AG09319 (cell line): ENCODE measurements around the gene PLCH2.

Experiments
- DNase-seq: peaks from one replicate; pipeline ENCODE4 v3.0.0-alpha.2; 2010; ENCODE audit warnings: low read depth; ENCODE audit errors: extremely low read depth
- CTCF ChIP-seq: IDR thresholded peaks from 2 replicates; pipeline ENCODE4 v1.5.1; 2011; ENCODE audit warnings: low read depth, mild to moderate bottlenecking, inconsistent platforms, low read length, moderate library complexity

Gene PLCH2

GRCh38 chr1:2535455-2535854, 59.4 kb downstream of the PLCH2 start:
- TF ChIP-seq CTCF: no peak
- no peak for DNase-seq

- DNase-seq: no peak
- no peak for TF ChIP-seq CTCF
Observed at GRCh38 chr1:2535981-2536380, 59.9 kb downstream of the PLCH2 start.

GRCh38 chr1:2537784-2538115, 61.7 kb downstream of the PLCH2 start:
- no peak for DNase-seq
- TF ChIP-seq CTCF: no peak

GRCh38 chr1:2538376-2538775, 62.3 kb downstream of the PLCH2 start:
- TF ChIP-seq CTCF: no peak
- DNase-seq: no peak

GRCh38 chr1:2538872-2539271, 62.8 kb downstream of the PLCH2 start:
- DNase-seq: no peak
- no peak for TF ChIP-seq CTCF

- no peak for DNase-seq
- TF ChIP-seq CTCF: peak; percentile 9
Observed at GRCh38 chr1:2539312-2539907, 63.3 kb downstream of the PLCH2 start.

- no peak for DNase-seq
- TF ChIP-seq CTCF: no peak
Observed at GRCh38 chr1:2540816-2541492, 64.9 kb downstream of the PLCH2 start.
